ENCODE measurements around the gene MAF. TPM values are rescaled to one million over a fixed set of nuclear protein-coding genes. Genes with fewer than 3 reads are reported as not detected.

MAF gene
- total and polyA plus RNA-seq, 7 donors, result 6.0 to 52.3 (median 35.2) TPM

DNA sequence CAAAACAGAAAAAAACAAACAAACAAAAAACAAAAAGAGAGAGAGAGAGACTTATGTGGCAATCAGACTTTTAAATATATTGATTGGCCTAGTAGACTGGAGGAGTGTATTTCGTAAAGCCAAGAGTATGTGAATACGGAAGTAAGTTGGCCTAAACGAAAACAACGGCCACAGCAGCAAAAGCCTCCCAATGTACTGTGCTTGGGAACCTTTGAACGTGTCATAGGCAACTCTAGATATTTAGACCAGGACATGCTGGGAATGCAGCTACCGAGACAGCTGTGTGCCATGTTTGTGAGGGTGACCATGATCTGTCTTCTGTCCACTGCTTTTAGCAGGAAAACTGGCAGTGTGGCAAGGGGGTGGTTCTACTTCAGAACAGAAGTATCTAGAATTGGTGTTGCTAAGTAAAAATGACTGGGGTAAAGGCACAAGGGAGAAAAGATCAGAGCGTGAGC, 7.4 kb downstream of the MAF start:
- intact Hi-C loops (cut with DNase I), result loop anchor here (2.0 to 5.0 kb wide), 3 partner anchors 52 to 231 kb away; no protein-coding TSS in a partner anchor
- ATAC-seq (peak; percentile 64 to 76 (median 70)), DNase-seq (peak in 1 of 2 donors; percentile 22)
- Histone ChIP-seq H3K4me1 (peaks cover 23% of the 10 kb centered on the region), H3K4me3 (peak overlapping the region; percentile 84), H3K9me3 (no peaks in the 10 kb centered on the region), H3K27me3 (ENCODE audit: insufficient read depth in 3 of 3, low read length in 2 of 3) (no peaks in the 10 kb centered on the region), H3K27ac (peak overlapping the region; percentile 95), H3K36me3 (ENCODE audit: insufficient read depth in 1 of 2, low read depth in 1 of 2) (no peaks in the 10 kb centered on the region)
- TF ChIP-seq, protein P1, sequence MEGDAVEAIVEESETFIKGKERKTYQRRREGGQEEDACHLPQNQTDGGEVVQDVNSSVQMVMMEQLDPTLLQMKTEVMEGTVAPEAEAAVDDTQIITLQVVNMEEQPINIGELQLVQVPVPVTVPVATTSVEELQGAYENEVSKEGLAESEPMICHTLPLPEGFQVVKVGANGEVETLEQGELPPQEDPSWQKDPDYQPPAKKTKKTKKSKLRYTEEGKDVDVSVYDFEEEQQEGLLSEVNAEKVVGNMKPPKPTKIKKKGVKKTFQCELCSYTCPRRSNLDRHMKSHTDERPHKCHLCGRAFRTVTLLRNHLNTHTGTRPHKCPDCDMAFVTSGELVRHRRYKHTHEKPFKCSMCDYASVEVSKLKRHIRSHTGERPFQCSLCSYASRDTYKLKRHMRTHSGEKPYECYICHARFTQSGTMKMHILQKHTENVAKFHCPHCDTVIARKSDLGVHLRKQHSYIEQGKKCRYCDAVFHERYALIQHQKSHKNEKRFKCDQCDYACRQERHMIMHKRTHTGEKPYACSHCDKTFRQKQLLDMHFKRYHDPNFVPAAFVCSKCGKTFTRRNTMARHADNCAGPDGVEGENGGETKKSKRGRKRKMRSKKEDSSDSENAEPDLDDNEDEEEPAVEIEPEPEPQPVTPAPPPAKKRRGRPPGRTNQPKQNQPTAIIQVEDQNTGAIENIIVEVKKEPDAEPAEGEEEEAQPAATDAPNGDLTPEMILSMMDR (IDR thresholded peaks at IDR 0.05), result no peak
- WGBS, 3 donors, result 19 to 36% (median 29%) methylated on average over 7 of the region's 7 CpGs

DNA sequence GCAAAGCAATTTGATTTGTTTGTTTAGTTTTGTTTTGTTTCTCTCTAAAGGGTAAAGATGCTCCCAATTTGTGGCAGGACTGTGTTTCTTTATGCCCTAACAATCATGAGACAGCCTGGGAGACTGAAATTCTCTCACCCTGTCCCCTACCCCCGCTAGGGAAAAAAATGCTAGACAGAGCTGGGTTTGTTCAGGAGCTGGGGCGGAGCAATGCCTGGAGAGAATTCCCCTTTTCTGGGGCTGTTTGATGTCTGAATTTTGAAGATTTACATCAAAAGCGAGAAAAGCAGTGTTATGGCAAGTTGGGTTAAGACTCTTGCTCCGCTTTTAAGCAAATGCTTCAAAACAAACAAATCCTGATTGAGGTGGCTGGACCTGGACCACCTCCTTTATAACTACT, 8.4 kb downstream of the MAF start:
- 46 to 74% (median 56%) methylated on average over 4 of the region's 4 CpGs for WGBS, 3 donors
- ATAC-seq (peak in 1 of 4 donors; percentile 16), DNase-seq (no peak)
- H3K4me1 ChIP-seq, result peaks cover 28% of the 10 kb centered on the region
- TF ChIP-seq, protein P1 (IDR thresholded peaks at IDR 0.05), result no peak
- H3K36me3 ChIP-seq (ENCODE audit: insufficient read depth in 1 of 2, low read depth in 1 of 2), result no peaks in the 10 kb centered on the region
- no peaks in the 10 kb centered on the region for H3K9me3 ChIP-seq
- intact Hi-C loops (cut with DNase I), result loop anchor here (2.0 to 5.0 kb wide), 3 partner anchors 51 to 230 kb away; no protein-coding TSS in a partner anchor
- H3K27me3 ChIP-seq (ENCODE audit: insufficient read depth in 3 of 3, low read length in 2 of 3), result no peaks in the 10 kb centered on the region
- peak overlapping the region; percentile 84 for H3K4me3 ChIP-seq
- peak overlapping the region; percentile 95 for H3K27ac ChIP-seq

DNA sequence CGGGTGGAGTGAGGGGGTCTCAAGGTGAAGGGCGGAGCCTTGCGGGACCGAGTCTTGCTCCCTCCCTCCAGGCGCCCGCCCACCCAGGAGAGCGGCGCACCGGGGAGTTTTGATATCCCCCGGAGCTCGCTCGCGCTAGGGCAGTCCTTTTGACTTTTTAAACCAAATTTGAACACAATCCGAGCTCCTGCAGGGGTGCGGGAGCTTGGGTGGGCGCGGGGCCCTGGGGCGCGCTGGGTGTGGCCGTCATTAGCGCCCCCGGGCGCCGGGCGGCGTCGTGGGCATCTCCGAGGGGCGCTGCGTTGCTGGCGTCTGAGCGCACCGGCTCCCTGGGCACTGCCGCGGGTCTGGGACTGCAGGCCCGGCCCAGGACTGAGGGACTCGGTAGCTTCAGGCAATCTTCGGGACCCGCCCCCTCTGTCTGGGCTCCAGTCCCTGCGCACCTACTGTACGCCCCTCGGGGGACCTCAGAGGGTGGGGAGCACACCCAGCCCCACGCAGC, 10.9 kb downstream of the MAF start:
- Histone ChIP-seq H3K36me3 (ENCODE audit: insufficient read depth in 1 of 2, low read depth in 1 of 2) (no peaks in the 10 kb centered on the region), H3K27ac (peak overlapping the region; percentile 95), H3K4me1 (peaks cover 26% of the 10 kb centered on the region), H3K4me3 (peak overlapping the region; percentile 71), H3K27me3 (ENCODE audit: insufficient read depth in 3 of 3, low read length in 2 of 3) (no peaks in the 10 kb centered on the region), H3K9me3 (no peaks in the 10 kb centered on the region)
- intact Hi-C loops (cut with DNase I), result loop anchor here (5.0 to 10.0 kb wide), 5 partner anchors 47 to 227 kb away; no protein-coding TSS in a partner anchor
- TF ChIP-seq, protein P1 (IDR thresholded peaks at IDR 0.05), result no peak
- DNase-seq (peak; percentile 32 to 64), ATAC-seq (peak; percentile 26 to 37 (median 32))
- 16 to 25% (median 23%) methylated on average over 39 to 43 of the region's 43 CpGs for WGBS, 3 donors

GRCh38 chr16:79587897-79588296, 12.6 kb downstream of the MAF start:
- H3K27me3 ChIP-seq (ENCODE audit: insufficient read depth in 3 of 3, low read length in 2 of 3), result no peaks in the 10 kb centered on the region
- peaks cover 12% of the 10 kb centered on the region for H3K4me1 ChIP-seq
- intact Hi-C loops (cut with DNase I), result loop anchor here (5.0 to 10.0 kb wide), 3 partner anchors 46 to 153 kb away; no protein-coding TSS in a partner anchor
- peak overlapping the region; percentile 70 for H3K27ac ChIP-seq
- ATAC-seq, result peak; percentile 23 to 53 (median 46)
- 30 to 47% (median 31%) methylated on average over 9 of the region's 9 CpGs for WGBS, 3 donors
- H3K36me3 ChIP-seq (ENCODE audit: insufficient read depth in 1 of 2, low read depth in 1 of 2), result no peaks in the 10 kb centered on the region
- peak overlapping the region; percentile 35 for H3K4me3 ChIP-seq
- DNase-seq, result no peak
- TF ChIP-seq, protein P1 (IDR thresholded peaks at IDR 0.05), result no peak
- H3K9me3 ChIP-seq, result no peaks in the 10 kb centered on the region

All from psoas muscle (tissue), 8 donors.